HG03520 (cell line): ENCODE results near the gene ABCC9.

Experiments
- ATAC-seq: cut with Tn5 transposase; IDR thresholded peaks from one replicate; pipeline ENCODE4 v1.9.1; 2021; ENCODE audit warnings: mild to moderate bottlenecking, moderate library complexity; ENCODE audit not compliant: unreplicated experiment

The ABCC9 gene

GRCh38 chr12:21940549-21941505, at the start of gene ABCC9:
TSS of gene ABCC9 (minus strand) at chr12:21941426. CDS start at chr12:21936674, 4,752 bp downstream.
- no peak for ATAC-seq

- no peak for ATAC-seq
Measured at GRCh38 chr12:21989819-21990412, 48.7 kb upstream of the ABCC9 start.

DNA sequence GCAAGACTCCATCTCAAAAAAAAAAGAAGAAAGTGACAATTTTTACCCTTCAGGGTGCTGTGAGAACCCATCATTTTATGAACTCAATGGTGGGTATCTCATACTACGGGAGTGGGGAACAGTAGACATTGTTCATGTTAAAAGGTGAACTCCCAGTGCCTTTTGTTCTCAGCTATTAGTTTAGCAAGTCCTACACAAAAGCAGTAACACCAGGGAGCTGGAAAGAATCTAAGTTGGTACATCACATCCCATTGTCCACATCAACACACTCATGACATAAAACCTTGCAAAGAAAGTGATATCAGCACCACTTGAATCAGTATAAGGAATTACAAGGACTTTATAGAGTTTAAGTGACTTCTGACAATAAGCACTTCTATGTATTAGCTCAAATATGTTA, 47.4 kb upstream of the ABCC9 start:
- no peak for ATAC-seq

- ATAC-seq: no peak
Measured at GRCh38 chr12:21987755-21988154, 46.5 kb upstream of the ABCC9 start.

- no peak for ATAC-seq
Measured at GRCh38 chr12:21985155-21985554, 43.9 kb upstream of the ABCC9 start.

- no peak for ATAC-seq
Measured at GRCh38 chr12:21984375-21984774, 43.1 kb upstream of the ABCC9 start.

GRCh38 chr12:21983095-21983494, 41.9 kb upstream of the ABCC9 start:
- ATAC-seq: no peak

DNA sequence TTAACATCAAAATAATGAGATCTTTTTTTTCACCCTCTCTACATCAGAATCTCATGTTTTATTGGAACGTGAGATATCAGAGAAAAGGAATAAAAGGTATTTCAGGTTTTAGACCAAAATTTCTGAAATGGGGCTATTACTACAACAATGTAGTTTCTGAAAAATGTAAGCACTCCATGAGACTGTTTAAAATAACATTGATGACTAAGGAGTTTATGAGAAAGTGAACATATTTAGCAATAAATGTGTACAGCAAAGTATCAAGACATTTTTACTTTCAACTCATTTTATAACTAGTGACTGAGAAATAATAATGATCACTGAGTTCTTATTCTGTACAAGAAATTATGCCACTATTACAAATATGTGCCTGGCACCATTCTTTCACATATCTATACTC, 39.3 kb upstream of the ABCC9 start:
- no peak for ATAC-seq

DNA sequence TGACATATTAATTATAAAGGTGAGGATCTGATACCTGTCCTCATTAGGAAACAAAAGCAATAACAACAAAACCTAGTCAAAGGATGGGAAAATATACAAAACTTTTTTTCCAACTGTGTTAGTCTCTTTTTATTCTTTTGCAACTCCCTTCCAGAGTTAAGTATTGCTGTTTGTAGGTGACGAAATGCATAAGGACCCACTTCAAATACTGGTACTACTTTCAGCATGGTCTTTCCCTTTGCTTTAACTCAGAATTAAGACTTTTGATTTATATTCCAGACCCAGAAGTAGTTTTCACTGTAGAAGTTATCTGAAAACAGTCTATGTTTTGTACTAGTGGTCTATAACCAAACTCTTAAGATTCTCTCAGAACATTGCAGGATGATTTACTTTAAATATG, 34.1 kb upstream of the ABCC9 start:
- ATAC-seq: no peak

- no peak for ATAC-seq
Measured at GRCh38 chr12:21973221-21973620, 32.0 kb upstream of the ABCC9 start.

GRCh38 chr12:21972055-21972454, 30.8 kb upstream of the ABCC9 start:
- no peak for ATAC-seq

- no peak for ATAC-seq
Measured at GRCh38 chr12:21971344-21971743, 30.1 kb upstream of the ABCC9 start.

DNA sequence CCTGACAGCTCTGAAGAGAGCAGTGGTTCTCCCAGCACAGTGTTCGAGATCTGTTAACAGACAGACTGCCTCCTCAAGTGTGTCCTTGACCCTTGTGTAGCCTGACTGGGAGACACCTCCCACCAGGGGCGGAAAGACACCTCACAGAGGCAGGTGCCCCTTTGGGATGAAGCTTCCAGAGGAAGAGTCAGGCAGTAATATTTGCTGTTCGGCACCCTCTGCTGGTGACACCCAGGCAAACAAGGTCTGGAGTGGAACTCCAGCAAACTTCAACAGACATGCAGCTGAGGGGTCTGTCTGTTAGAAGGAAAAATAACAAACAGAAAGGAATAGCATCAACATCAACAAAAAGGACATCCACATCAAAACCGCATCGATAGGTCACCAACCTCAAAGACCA, 21.6 kb upstream of the ABCC9 start:
- ATAC-seq: no peak

- ATAC-seq: no peak
Measured at GRCh38 chr12:21962236-21962635, 21.0 kb upstream of the ABCC9 start.

DNA sequence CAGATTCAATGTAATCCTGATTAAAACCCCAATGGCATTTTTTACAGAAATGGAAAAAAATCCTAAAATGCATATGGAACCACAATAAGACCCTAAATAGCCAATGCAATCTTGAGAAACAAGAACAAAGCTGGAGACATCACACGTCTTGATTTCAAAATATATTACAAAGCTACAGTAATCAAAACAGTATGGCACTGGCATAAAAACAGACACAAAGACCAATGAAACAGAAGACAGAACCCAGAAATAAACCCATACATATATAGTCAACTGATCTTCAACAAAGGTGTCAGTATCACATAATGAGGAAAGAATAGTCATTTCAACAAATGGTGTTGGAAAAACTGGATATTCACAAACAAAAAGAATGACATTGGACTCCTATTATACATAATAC, 9.4 kb upstream of the ABCC9 start:
- no peak for ATAC-seq

DNA sequence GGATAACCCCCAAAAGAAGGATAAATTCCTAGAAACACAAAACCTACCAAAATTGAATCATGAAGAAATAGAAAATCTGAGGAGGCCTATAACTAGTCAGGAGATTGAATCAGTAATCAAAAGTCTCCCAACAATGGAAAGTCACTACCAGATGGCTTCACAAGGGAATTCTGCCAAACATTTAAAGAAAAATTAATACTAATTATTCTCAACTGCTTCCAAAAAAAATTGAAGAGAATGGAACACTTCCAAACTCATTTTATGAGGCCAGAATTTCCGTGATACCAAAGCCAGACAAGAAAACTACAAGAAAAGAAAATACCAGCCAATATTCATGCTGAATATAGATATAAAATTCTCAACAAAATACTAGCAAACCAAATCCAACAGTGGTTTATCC, 7.8 kb upstream of the ABCC9 start:
- ATAC-seq: no peak

- no peak for ATAC-seq
Measured at GRCh38 chr12:21946983-21947382, 5.8 kb upstream of the ABCC9 start.

DNA sequence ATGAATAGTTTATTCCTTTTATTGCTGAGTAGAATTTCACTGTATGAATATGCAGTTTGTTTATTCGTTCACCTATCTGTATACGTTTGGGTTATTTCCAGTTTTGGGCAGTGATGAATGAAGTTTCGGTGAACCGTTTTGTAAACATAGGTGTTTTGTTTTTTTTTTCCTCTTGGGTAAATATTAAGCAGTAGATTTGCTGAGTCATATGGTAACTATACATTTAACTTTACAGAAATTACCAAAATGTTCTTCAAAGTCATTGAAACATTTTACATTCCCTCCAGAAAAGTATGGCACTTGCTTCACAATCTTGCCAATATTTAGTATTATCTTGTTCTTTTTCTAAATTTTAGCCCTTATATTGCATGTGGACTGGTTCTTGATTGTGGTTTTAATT, 3.8 kb upstream of the ABCC9 start:
- ATAC-seq: no peak

DNA sequence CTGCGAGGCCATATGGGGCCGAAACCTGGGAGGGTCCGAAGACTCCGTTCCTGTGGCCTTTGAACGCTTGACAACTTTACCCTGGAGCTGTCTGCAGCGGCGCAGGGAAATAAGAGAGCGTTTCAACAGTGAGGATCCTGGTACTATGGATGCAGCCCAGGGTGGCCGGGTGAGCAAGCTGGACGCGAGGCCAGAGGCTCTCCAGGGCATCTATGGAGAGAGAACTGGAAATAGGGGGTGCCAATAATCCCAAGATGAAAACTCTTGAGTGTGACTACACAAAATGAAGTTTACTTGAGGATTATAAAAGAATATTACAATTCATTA, 1.1 kb upstream of the ABCC9 start:
- ATAC-seq: no peak

DNA sequence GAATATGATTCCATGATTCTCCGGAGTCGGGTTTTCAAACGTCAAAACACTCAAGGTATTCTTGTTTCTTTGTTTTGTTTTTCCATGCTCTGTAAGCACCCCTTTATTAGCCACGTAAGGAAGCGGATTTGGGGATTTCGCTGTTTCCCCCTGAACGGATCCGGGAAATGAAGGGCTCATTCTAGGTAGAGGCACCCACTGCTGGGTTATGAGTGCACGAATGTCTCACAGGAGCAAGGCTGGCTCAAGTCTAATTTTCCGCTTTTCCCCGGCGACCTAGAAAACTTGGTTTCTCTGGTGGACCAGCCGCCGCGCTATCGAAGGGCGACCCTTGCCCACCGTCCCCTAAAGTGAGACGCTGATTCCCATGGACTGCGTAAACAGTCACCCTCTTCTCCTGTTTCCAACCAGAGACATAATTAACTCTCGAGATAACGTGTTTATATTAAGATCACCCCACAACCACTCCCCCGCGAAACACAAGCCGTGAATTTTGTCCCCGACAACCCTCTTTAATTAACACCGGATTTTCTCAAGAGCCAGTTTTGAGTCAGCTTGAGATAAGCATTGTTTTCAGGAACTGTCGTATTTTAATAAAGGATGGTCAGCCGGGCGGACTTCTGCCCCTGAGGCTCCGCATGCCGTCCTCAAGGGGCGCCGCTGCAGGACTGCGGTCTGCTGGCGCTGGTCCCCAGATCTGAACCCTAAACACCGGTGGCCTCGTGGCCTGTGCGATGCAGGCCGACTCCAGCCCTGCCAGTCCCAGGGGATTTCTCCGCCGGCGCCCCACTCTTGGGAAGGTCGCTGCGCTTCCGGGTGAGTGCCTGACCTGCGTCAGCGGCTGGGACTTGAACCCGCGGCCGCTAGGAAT, 515 bp upstream of the ABCC9 start:
- no peak for ATAC-seq

DNA sequence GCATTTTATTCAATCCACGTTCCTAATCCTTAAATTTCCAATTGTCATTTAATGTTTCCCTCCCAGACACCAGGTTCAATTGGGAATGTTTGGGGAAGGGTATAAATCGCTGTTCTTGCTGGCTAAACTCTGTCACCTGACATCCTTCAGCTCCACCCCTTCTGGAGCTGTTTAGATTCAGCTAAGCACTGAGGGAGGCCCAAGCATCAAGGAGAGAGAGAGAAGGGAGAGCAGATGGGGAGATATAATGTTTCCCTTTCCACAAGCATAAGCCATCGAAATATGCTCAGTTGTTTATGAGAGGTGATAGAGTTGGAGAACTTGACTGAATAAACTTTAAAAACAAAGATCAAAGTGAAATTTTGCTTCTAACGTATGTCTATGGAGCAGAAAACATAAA, 1.8 kb downstream of the ABCC9 start:
- no peak for ATAC-seq

GRCh38 chr12:21938879-21939278, 2.3 kb downstream of the ABCC9 start:
- ATAC-seq: no peak
